HEK293 (cell line): ENCODE measurements around the gene TMEM81.

Experiments used
- CTCF ChIP-seq: fragments of 450-650 bp; formaldehyde crosslinking; IDR thresholded peaks from 2 replicates; pipeline ENCODE4 v1.5.1; 2016; ENCODE audit warnings: missing biosample characterization, missing genetic modification characterization
- KLF8 ChIP-seq: fragments of 450-650 bp; formaldehyde crosslinking; IDR thresholded peaks from 2 replicates; pipeline ENCODE4 v1.5.1; 2016; ENCODE audit warnings: missing biosample characterization, missing genetic modification characterization
- MEIS1 ChIP-seq: sonication (generic); formaldehyde crosslinking; IDR thresholded peaks from 2 replicates; pipeline ENCODE4 v1.8.1; 2022; ENCODE audit warnings: missing genetic modification reagents, mild to moderate bottlenecking, borderline replicate concordance
- SETDB1 ChIP-seq: IDR thresholded peaks from one replicate; pipeline ENCODE4 v1.6.1; 2017; ENCODE audit warnings: mild to moderate bottlenecking, low read length, moderate library complexity, mixed read lengths; ENCODE audit not compliant: insufficient read length
- YY1 ChIP-seq: fragments of 450-650 bp; formaldehyde crosslinking; IDR thresholded peaks from 2 replicates; pipeline ENCODE4 v1.5.1; 2018; ENCODE audit warnings: missing biosample characterization, missing genetic modification characterization
- ZNF664 ChIP-seq: fragments of 450-650 bp; formaldehyde crosslinking; IDR thresholded peaks from 2 replicates; pipeline ENCODE4 v1.5.1; 2016; ENCODE audit warnings: missing biosample characterization, missing genetic modification characterization
- ZNF76 ChIP-seq: fragments of 450-650 bp; formaldehyde crosslinking; IDR thresholded peaks from 2 replicates; pipeline ENCODE4; 2016; ENCODE audit warnings: low read depth, missing biosample characterization, missing genetic modification characterization, borderline replicate concordance
- TF ChIP-seq, protein P1 (sequence below): fragments of 450-650 bp; formaldehyde crosslinking; IDR thresholded peaks from 2 replicates; pipeline ENCODE4 v1.5.1; 2016; ENCODE audit warnings: missing biosample characterization, missing genetic modification characterization

DNA sequence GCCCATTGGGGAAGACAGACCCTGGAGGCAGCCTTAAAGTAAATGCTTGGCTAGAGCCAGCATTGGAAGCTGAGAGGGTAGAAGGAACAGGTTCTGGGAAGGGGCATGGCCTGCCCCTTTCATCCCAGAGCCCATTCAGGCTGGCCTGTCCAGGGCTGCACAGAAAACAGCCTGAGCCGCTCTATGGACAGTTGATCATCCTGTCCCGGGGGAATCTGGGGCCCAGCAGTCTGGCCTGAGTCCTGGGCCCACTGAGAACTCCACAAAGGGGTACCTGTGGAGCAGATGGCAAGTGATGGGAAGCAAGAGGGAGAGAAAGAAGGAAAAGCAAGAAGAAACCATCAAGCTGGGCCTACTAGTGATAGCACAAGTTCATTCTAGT, 13.2 kb downstream of the TMEM81 start:
- TF ChIP-seq KLF8, result no peak
- no peak for TF ChIP-seq ZNF664 (tag by site-specific recombination)
- no peak for TF ChIP-seq CTCF (tag by site-specific recombination)
- no peak for TF ChIP-seq YY1 (tag by site-specific recombination)
- TF ChIP-seq SETDB1, result no peak
- TF ChIP-seq MEIS1 (CRISPR knock-in tag), result no peak
- TF ChIP-seq, protein P1, sequence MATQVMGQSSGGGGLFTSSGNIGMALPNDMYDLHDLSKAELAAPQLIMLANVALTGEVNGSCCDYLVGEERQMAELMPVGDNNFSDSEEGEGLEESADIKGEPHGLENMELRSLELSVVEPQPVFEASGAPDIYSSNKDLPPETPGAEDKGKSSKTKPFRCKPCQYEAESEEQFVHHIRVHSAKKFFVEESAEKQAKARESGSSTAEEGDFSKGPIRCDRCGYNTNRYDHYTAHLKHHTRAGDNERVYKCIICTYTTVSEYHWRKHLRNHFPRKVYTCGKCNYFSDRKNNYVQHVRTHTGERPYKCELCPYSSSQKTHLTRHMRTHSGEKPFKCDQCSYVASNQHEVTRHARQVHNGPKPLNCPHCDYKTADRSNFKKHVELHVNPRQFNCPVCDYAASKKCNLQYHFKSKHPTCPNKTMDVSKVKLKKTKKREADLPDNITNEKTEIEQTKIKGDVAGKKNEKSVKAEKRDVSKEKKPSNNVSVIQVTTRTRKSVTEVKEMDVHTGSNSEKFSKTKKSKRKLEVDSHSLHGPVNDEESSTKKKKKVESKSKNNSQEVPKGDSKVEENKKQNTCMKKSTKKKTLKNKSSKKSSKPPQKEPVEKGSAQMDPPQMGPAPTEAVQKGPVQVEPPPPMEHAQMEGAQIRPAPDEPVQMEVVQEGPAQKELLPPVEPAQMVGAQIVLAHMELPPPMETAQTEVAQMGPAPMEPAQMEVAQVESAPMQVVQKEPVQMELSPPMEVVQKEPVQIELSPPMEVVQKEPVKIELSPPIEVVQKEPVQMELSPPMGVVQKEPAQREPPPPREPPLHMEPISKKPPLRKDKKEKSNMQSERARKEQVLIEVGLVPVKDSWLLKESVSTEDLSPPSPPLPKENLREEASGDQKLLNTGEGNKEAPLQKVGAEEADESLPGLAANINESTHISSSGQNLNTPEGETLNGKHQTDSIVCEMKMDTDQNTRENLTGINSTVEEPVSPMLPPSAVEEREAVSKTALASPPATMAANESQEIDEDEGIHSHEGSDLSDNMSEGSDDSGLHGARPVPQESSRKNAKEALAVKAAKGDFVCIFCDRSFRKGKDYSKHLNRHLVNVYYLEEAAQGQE (tag by site-specific recombination), result no peak
- TF ChIP-seq ZNF76, result no peak
